ENCODE measurements around the gene FBXO40. TPM values are rescaled to one million over a fixed set of nuclear protein-coding genes. Genes with fewer than 3 reads are reported as not detected.
A peak's percentile ranks its signal among the peaks of the same experiment; 100 is the strongest.
"Not testable (repeated sequence)": the region's sequence is repeated elsewhere in the genome, so short reads cannot be mapped to it uniquely, and the experiment has no call there.

FBXO40 gene
- total RNA-seq: 228 TPM
- long read RNA-seq, full-length matches to known transcripts: 159 of 384 reads
- long read RNA-seq, partial matches to known transcripts: 218 of 384 reads
- long read RNA-seq, other reads (novel, unspliced or antisense): 7 of 384 reads

- peak; percentile 80 for ATAC-seq
- peak; percentile 61 for DNase-seq
- intact Hi-C loops (cut with micrococcal nuclease): no loop called here
Measured at GRCh38 chr3:121592856-121593702, at the start of gene FBXO40. TSS of gene FBXO40 (plus strand) at chr3:121593379. CDS start at chr3:121620576, 27,197 bp downstream.

GRCh38 chr3:121545049-121545573, 48.1 kb upstream of the FBXO40 start:
- DNase-seq (no peak), ATAC-seq (no peak)
- intact Hi-C loops (cut with micrococcal nuclease): loop anchor here (5.0 kb wide), 1 partner anchor 102 kb away; no protein-coding TSS in a partner anchor

GRCh38 chr3:121545574-121546455, 47.4 kb upstream of the FBXO40 start, which contains the start of gene POLQ:
TSS of gene POLQ (minus strand) at chr3:121545988. CDS start at chr3:121545877, 111 bp downstream.
- peak; percentile 100 for ATAC-seq
- intact Hi-C loops (cut with micrococcal nuclease): loop anchor here (2.0 to 5.0 kb wide), 2 partner anchors 101 to 713 kb away; no protein-coding TSS in a partner anchor
- peak; percentile 90 for DNase-seq

GRCh38 chr3:121552379-121552778, 40.8 kb upstream of the FBXO40 start:
- ATAC-seq: peak; percentile 22
- intact Hi-C loops (cut with micrococcal nuclease): no loop called here

GRCh38 chr3:121552797-121553196, 40.4 kb upstream of the FBXO40 start:
- intact Hi-C loops (cut with micrococcal nuclease): no loop called here

More at GRCh38 chr3:121552379-121552778, 40.8 kb upstream of the FBXO40 start:
- DNase-seq: no peak

GRCh38 chr3:121557426-121557934, 35.7 kb upstream of the FBXO40 start:
- intact Hi-C loops (cut with micrococcal nuclease): no loop called here
- ATAC-seq (no peak), DNase-seq (no peak)

More at GRCh38 chr3:121552797-121553196, 40.4 kb upstream of the FBXO40 start:
- ATAC-seq (no peak), DNase-seq (no peak)

- intact Hi-C loops (cut with micrococcal nuclease): no loop called here
- no peak for ATAC-seq
- no peak for DNase-seq
Measured at GRCh38 chr3:121562148-121562547, 31.0 kb upstream of the FBXO40 start.

GRCh38 chr3:121566773-121567172, 26.4 kb upstream of the FBXO40 start:
- DNase-seq: no peak
- no peak for ATAC-seq
- intact Hi-C loops (cut with micrococcal nuclease): no loop called here

- no peak for ATAC-seq
- DNase-seq: no peak
- intact Hi-C loops (cut with micrococcal nuclease): no loop called here
Measured at GRCh38 chr3:121567649-121568048, 25.5 kb upstream of the FBXO40 start, which contains the start of gene ARGFX. TSS of gene ARGFX (plus strand) at chr3:121567949. CDS start at chr3:121570714, 2,765 bp downstream.

GRCh38 chr3:121574449-121574848, 18.7 kb upstream of the FBXO40 start:
- intact Hi-C loops (cut with micrococcal nuclease): no loop called here
- DNase-seq: no peak
- ATAC-seq: peak; percentile 60

GRCh38 chr3:121581691-121582090, 11.5 kb upstream of the FBXO40 start:
- intact Hi-C loops (cut with micrococcal nuclease): no loop called here
- DNase-seq: no peak
- no peak for ATAC-seq

GRCh38 chr3:121584418-121584817, 8.8 kb upstream of the FBXO40 start:
- no peak for ATAC-seq
- no peak for DNase-seq
- intact Hi-C loops (cut with micrococcal nuclease): no loop called here

- DNase-seq; intact Hi-C loops (cut with micrococcal nuclease): not testable (repeated sequence)
- peak; percentile 12 for ATAC-seq
Measured at GRCh38 chr3:121593806-121594205, 627 bp downstream of the FBXO40 start.

GRCh38 chr3:121594850-121595249, 1.7 kb downstream of the FBXO40 start:
- ATAC-seq: peak; percentile 3

GRCh38 chr3:121595765-121596406, 2.7 kb downstream of the FBXO40 start:
- peak; percentile 69 for ATAC-seq
- intact Hi-C loops (cut with micrococcal nuclease): no loop called here
- peak; percentile 47 for DNase-seq

More at GRCh38 chr3:121594850-121595249, 1.7 kb downstream of the FBXO40 start:
- intact Hi-C loops (cut with micrococcal nuclease): no loop called here
- DNase-seq: no peak

- no peak for ATAC-seq
- DNase-seq: no peak
- intact Hi-C loops (cut with micrococcal nuclease): no loop called here
Measured at GRCh38 chr3:121598564-121598963, 5.4 kb downstream of the FBXO40 start.

GRCh38 chr3:121599900-121600299, 6.7 kb downstream of the FBXO40 start:
- DNase-seq; intact Hi-C loops (cut with micrococcal nuclease); ATAC-seq: not testable (repeated sequence)

- ATAC-seq (peak; percentile 82), DNase-seq (no peak)
- intact Hi-C loops (cut with micrococcal nuclease): no loop called here
Measured at GRCh38 chr3:121601212-121601812, 8.1 kb downstream of the FBXO40 start.
